C4-2B (cell line): ENCODE results near the gene PPP1R13L.

Source experiments
- ZFX ChIP-seq: fragments of 450-650 bp; IDR thresholded peaks from 2 replicates; pipeline ENCODE4 v1.6.1; 2017
- TF ChIP-seq, protein P1 (sequence below): fragments of 450-650 bp; conservative IDR thresholded peaks from 2 replicates; pipeline ENCODE4 v1.5.1; 2017; ENCODE audit warnings: mild to moderate bottlenecking

DNA sequence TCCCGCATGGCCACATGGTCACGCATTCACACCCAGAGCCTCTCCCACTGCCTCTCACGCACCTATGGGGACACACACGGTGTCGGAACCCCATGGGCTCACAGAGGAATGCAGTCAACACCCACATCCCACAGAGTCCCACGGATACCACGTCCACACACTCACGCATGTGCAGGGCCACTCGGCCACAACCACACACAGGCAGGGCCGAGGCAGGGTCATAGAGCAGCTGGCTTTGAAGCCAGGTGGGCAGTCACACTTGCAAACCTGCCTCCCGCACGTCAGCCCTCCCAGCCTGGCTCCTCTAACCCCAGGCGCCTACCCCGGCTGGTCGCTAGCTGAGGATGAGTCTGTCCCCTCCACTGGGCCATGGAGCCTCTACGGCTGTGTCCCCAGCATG, 42.6 kb downstream of the PPP1R13L start:
- TF ChIP-seq, protein P1, sequence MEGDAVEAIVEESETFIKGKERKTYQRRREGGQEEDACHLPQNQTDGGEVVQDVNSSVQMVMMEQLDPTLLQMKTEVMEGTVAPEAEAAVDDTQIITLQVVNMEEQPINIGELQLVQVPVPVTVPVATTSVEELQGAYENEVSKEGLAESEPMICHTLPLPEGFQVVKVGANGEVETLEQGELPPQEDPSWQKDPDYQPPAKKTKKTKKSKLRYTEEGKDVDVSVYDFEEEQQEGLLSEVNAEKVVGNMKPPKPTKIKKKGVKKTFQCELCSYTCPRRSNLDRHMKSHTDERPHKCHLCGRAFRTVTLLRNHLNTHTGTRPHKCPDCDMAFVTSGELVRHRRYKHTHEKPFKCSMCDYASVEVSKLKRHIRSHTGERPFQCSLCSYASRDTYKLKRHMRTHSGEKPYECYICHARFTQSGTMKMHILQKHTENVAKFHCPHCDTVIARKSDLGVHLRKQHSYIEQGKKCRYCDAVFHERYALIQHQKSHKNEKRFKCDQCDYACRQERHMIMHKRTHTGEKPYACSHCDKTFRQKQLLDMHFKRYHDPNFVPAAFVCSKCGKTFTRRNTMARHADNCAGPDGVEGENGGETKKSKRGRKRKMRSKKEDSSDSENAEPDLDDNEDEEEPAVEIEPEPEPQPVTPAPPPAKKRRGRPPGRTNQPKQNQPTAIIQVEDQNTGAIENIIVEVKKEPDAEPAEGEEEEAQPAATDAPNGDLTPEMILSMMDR = no peak
- no peak for TF ChIP-seq ZFX
